GM12873 (cell line): ENCODE measurements around the gene DIAPH2.

Experiments
- TF ChIP-seq, protein P1 (sequence below): IDR thresholded peaks from 2 replicates; pipeline ENCODE4 v1.5.1; 2012; ENCODE audit warnings: low read depth, mild to moderate bottlenecking, moderate library complexity, low read length, control low read depth; ENCODE audit not compliant: insufficient read depth; ENCODE audit errors: missing control alignments

Gene DIAPH2

DNA sequence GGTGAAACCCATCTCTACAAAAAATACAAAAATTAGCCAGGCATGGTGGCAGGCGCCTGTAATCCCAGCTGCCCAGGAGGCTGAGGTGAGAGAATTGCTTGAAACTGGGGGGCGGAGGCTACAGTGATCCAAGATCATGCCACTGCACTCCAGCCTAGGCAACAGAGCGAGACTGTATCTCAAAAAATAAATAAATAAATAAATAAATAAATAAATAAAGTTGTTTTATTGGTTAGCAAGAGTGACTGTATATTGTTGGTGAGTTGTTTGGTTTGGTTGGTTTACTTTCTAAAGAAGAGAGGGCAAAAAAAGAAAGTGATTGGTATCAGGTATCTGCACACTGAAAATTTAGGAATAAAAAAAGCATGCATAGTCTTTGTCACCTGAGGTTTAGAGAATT is 700.0 kb downstream of the DIAPH2 start:
- TF ChIP-seq, protein P1, sequence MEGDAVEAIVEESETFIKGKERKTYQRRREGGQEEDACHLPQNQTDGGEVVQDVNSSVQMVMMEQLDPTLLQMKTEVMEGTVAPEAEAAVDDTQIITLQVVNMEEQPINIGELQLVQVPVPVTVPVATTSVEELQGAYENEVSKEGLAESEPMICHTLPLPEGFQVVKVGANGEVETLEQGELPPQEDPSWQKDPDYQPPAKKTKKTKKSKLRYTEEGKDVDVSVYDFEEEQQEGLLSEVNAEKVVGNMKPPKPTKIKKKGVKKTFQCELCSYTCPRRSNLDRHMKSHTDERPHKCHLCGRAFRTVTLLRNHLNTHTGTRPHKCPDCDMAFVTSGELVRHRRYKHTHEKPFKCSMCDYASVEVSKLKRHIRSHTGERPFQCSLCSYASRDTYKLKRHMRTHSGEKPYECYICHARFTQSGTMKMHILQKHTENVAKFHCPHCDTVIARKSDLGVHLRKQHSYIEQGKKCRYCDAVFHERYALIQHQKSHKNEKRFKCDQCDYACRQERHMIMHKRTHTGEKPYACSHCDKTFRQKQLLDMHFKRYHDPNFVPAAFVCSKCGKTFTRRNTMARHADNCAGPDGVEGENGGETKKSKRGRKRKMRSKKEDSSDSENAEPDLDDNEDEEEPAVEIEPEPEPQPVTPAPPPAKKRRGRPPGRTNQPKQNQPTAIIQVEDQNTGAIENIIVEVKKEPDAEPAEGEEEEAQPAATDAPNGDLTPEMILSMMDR: no peak

DNA sequence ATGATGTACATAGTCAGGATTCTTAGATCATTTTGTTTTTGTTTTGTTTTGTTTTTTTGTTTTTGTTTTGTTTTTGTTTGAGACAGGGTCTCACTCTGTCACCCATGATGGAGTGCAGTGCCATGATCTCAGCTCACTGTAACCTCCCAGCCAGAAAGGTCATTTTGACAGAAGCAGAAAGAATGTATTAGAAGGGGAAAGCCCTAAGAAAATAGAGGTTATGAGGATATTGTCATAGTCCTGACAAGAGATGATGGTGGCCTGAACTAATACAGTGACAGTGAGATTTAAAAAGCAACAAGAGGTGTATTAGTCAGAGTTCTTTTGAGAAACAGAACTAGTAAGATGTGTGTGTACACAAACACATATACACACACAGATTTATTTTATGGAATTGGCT is 702.4 kb downstream of the DIAPH2 start:
- TF ChIP-seq, protein P1: no peak

DNA sequence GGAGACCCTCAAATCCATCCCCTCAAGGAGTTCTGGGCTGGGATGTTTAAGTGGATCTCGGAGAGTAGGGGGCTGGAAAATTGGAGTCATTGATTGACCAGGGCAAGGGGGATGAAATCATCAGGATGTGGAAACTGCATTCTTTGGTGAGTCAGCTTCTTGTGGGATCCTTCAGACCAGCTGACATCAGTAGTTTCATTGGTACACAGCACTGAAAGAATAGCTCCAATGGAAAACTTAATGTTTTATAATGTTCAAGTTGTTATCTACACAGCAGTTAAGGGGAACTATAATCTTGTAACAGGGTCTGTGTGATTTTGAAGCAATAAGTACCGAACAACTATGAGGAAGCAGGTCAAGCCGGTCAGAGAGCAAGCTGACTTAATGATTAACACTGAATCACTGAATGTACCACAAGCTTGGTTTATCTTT is 705.1 kb downstream of the DIAPH2 start:
- TF ChIP-seq, protein P1: no peak

DNA sequence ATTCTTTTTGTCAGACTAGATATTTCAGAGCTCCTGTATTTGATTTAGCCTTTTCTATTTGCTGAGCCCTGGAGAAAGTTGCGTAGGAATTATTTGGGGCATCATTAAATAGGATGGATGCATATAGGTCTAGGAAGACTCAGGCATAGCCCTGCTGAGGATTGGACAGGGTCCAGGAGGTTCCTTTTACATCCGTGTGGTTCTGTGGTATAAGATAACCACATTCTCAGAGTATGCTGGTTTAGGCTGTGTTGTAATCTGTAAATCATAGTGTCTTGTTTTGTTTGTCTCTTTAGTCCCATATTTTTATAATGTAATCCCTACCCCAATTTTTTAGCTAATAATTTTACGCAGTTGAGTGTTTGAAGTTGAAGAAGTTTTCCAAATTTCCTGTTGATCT is 712.7 kb downstream of the DIAPH2 start:
- TF ChIP-seq, protein P1: no peak

DNA sequence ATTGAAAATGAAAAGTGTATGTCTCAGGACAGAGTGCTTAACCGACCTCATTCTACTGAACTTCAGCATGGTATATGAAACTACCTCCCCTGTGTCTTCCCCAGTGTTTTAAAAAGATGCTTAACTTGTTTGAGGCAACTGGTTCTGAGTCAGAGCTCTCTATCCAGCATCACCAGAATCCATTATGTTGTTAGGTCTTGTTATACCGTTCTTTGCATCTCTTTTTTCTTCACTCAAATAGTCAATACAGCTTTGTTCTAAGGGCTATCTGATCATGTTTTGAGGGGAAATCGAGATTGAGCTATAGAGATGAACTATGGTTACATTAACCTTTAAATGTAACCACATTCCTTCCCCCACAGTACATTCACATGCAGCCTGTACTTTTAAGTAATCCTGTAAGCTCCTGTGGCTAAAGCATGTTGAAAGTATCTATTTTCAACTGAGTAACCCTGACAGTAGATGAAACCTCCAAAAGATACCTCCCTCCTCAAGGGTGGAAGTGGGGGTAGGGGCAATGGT is 713.4 kb downstream of the DIAPH2 start:
- TF ChIP-seq, protein P1: no peak

DNA sequence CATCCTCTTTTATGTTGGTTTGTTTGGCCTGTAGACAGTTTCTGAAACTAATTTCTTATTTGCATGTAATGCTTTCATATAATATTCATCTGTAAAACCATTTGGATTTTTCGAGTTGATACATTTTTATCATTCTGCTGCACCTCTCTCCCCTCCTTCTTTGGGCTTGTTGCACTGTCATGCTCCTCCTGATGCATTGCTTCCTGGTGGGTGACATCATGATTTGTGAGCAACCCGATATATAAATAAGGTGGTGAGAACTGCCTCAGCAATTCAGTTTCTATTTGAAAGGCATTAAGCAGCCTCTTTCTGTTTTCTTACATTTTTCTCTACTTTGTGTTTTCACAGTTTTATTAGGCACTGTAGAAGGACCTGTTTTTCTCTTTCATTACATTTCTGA is 714.8 kb downstream of the DIAPH2 start:
- TF ChIP-seq, protein P1: no peak

DNA sequence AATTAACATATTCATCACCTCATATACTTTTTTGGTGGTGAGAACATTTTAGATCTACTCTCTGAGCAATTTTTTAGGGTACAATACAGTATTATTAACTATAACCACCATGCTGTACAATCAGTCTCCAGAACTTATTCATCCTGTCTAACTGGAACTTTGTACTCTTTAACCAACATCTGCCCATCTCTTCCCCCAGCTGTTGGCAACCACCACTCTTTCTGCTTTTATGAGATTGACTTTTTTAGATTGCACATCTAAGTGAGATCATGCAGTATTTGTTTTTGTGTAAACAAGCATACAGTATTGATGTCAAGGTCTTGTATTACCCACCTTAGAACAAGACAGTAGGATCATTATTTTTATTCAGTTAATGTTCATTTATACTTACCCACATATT is 715.9 kb downstream of the DIAPH2 start:
- TF ChIP-seq, protein P1: no peak
